Panc1 (cell line): ENCODE data around the gene TMEM9B. TPM values are rescaled to one million over a fixed set of nuclear protein-coding genes. Genes with fewer than 3 reads are reported as not detected.
"Not testable (repeated sequence)": the region's sequence is repeated elsewhere in the genome, so short reads cannot be mapped to it uniquely, and the experiment has no call there.

ENCODE experiments used
- ATAC-seq: fragments of 200-7000 bp; cut with Tn5 transposase; 2 replicates; pipeline ENCODE4 v1.9.1; 2020; ENCODE audit warnings: mild to moderate bottlenecking, moderate library complexity
- BruUV-seq: library from RNA; stranded (reverse); fragments of 400-500 nt; replicated peaks from 2 replicates; lab custom pipeline; 2021; lab: Mats Ljungman, UMichigan
- CTCF ChIA-PET: fragments of 300-600 bp; sonication (Branson Sonifier 250); formaldehyde crosslinking; loops from one replicate; lab custom pipeline; 2022; ENCODE audit warnings: antibody characterized with exemption; lab: Charles Lee
- POLR2A ChIA-PET: fragments of 300-600 bp; sonication (Branson Sonifier 250); formaldehyde crosslinking; loops from one replicate; lab custom pipeline; 2022; ENCODE audit warnings: antibody characterized with exemption; lab: Charles Lee
- DNase-seq: peaks from one replicate; pipeline ENCODE4 v3.0.0-alpha.2; 2010; ENCODE audit warnings: low read depth, low spot score
- H3K27ac ChIP-seq: 2 replicates; pipeline ENCODE4 v1.5.1; 2011; ENCODE audit warnings: mild to moderate bottlenecking, low read length, inconsistent platforms
- H3K27me3 ChIP-seq: fragments of 200-500 bp; sonication (Bioruptor generic); 2 replicates; pipeline ENCODE4 v1.6.0; 2014; ENCODE audit warnings: low read length, inconsistent platforms; ENCODE audit not compliant: control insufficient read depth, insufficient read depth
- H3K36me3 ChIP-seq: fragments of 200-500 bp; sonication (Bioruptor generic); 2 replicates; pipeline ENCODE4 v1.5.1; 2014; ENCODE audit warnings: inconsistent platforms, mild to moderate bottlenecking, low read length, moderate library complexity; ENCODE audit not compliant: control insufficient read depth, insufficient read depth
- H3K4me1 ChIP-seq: 2 replicates; pipeline ENCODE4 v1.5.1; 2011; ENCODE audit warnings: inconsistent platforms, mild to moderate bottlenecking, low read length, moderate library complexity; ENCODE audit not compliant: control insufficient read depth, insufficient read depth
- H3K4me3 ChIP-seq, 2 experiments: 2 replicates each; pipeline ENCODE4 v1.5.1; 2011 to 2012; ENCODE audit warnings: low read depth in 2 of 2, low read length in 2 of 2, mild to moderate bottlenecking in 2 of 2, inconsistent platforms in 1 of 2, moderate library complexity in 1 of 2
- H3K9me3 ChIP-seq: fragments of 200-500 bp; sonication (Bioruptor generic); 2 replicates; pipeline ENCODE4 v1.5.1; 2014; ENCODE audit warnings: low read depth, mild to moderate bottlenecking, inconsistent platforms, low read length, moderate library complexity; ENCODE audit not compliant: control insufficient read depth, insufficient read depth
- CTCF ChIP-seq: fragments of 450-650 bp; IDR thresholded peaks from 2 replicates; pipeline ENCODE4 v1.5.1; 2017; ENCODE audit warnings: mild to moderate bottlenecking
- POLR2AphosphoS5 ChIP-seq: IDR thresholded peaks from 2 replicates; pipeline ENCODE4 v1.6.1; 2012; ENCODE audit warnings: mild to moderate bottlenecking, low read depth, low read length, moderate library complexity
- REST ChIP-seq, 2 experiments: IDR thresholded peaks; 2 replicates each; pipeline ENCODE4 v1.6.1; 2011 to 2012; ENCODE audit warnings: low read depth in 2 of 2, control low read depth in 1 of 2, low read length in 1 of 2, mild to moderate bottlenecking in 1 of 2, moderate library complexity in 1 of 2; ENCODE audit not compliant: insufficient read depth in 1 of 2
- SIN3A ChIP-seq: IDR thresholded peaks from 2 replicates; pipeline ENCODE4 v1.6.1; 2012; ENCODE audit warnings: low read depth, mild to moderate bottlenecking, low read length, moderate library complexity, borderline replicate concordance; ENCODE audit not compliant: insufficient read depth
- TCF7L2 ChIP-seq: IDR thresholded peaks from 2 replicates; pipeline ENCODE4 v1.6.1; 2011; ENCODE audit warnings: mild to moderate bottlenecking, low read depth, low read length, inconsistent platforms
- in situ Hi-C: cut with HindIII; loops from 2 replicates; pipeline ENCODE4 v1.10.0; 2016; ENCODE audit warnings: low sequenced_read_pairs, low pct_unique_long_range_greater_than_20kb
- intact Hi-C: fragments of 100-400 bp; cut with micrococcal nuclease; formaldehyde crosslinking; loops from one replicate; pipeline ENCODE4 v1.10.0; 2022; ENCODE audit not compliant: unreplicated experiment
- total RNA-seq: library from RNA; stranded (reverse); gene quantifications from one replicate; pipeline ENCODE4 v1.2.1, GENCODE V29; 2021; ENCODE audit not compliant: unreplicated experiment

TMEM9B gene
- total RNA-seq, 1 experiment from 2014 or later = 76.2 TPM

- H3K4me1 ChIP-seq, DNase-seq, H3K27me3 ChIP-seq, H3K4me3 ChIP-seq, BruUV-seq, H3K27ac ChIP-seq, POLR2A ChIA-PET, ATAC-seq, intact Hi-C loops, H3K9me3 ChIP-seq, in situ Hi-C loops, H3K36me3 ChIP-seq: not testable (repeated sequence)
- CTCF ChIA-PET = interaction anchor here (0.6 kb wide), 1 partner anchor 276 kb away, joined by 8 read pairs; no protein-coding TSS in a partner anchor
Observed at GRCh38 chr11:8979365-8979764, 15.1 kb upstream of the TMEM9B start.

- Histone ChIP-seq H3K4me3 (no peak overlapping the region), H3K36me3 (no peaks in the 10 kb centered on the region), H3K27ac (no peak overlapping the region), H3K27me3 (no peaks in the 10 kb centered on the region), H3K9me3 (no peaks in the 10 kb centered on the region), H3K4me1 (no peaks in the 10 kb centered on the region)
- ATAC-seq = no peak
- TF ChIP-seq REST (IDR thresholded peaks at IDR 0.05; ENCODE audit: insufficient read depth in 1 of 2, low read depth in 2 of 2, low read length in 1 of 2) (no peak), POLR2AphosphoS5 (no peak), CTCF (no peak), SIN3A (no peak), TCF7L2 (no peak)
- no peak for DNase-seq
- intact Hi-C loops = no loop called here
- CTCF ChIA-PET = interaction anchor here (0.5 kb wide), 1 partner anchor 1079 kb away, joined by 3 read pairs; no protein-coding TSS in a partner anchor
- no TSS peak for BruUV-seq
- POLR2A ChIA-PET = no interaction called here
- in situ Hi-C loops = no loop called here
Observed at GRCh38 chr11:8973121-8973520, 8.9 kb upstream of the TMEM9B start.

GRCh38 chr11:8971924-8972316 lies 7.7 kb upstream of the TMEM9B start:
- H3K27me3 ChIP-seq = no peaks in the 10 kb centered on the region
- POLR2A ChIA-PET = no interaction called here
- CTCF ChIA-PET = no interaction called here

More at GRCh38 chr11:8971924-8972316, 7.7 kb upstream of the TMEM9B start:
- Histone ChIP-seq H3K9me3 (no peaks in the 10 kb centered on the region), H3K36me3 (no peaks in the 10 kb centered on the region), H3K4me1 (no peaks in the 10 kb centered on the region), H3K4me3 (no peak overlapping the region), H3K27ac (no peak overlapping the region)
- TF ChIP-seq SIN3A = no peak
- no peak for TF ChIP-seq REST (IDR thresholded peaks at IDR 0.05; ENCODE audit: insufficient read depth in 1 of 2, low read depth in 2 of 2, low read length in 1 of 2)
- TF ChIP-seq TCF7L2 = no peak
- no peak for TF ChIP-seq POLR2AphosphoS5
- no peak for TF ChIP-seq CTCF
- ATAC-seq (no peak), DNase-seq (no peak)
- no TSS peak for BruUV-seq
- intact Hi-C loops (no loop called here), in situ Hi-C loops (no loop called here)
